Stimulated activated effector memory CD8-positive, alpha-beta T cell treated with anti-CD3 and anti-CD28 coated beads, Interleukin-12 subunit alpha, Interleukin-12 subunit beta, amount 100 ng/mL, for 72 hours (primary cell): ENCODE measurements around the gene PAPSS2.

Source experiments
- ATAC-seq: fragments of 150-1000 bp; cut with Tn5 transposase; 2 replicates; pipeline ENCODE4 v1.10.0; 2021
- DNase-seq, 2 donors: peaks; one replicate each; pipeline ENCODE4 v3.0.0; 2021 to 2022; ENCODE audit warnings: low spot score in 2 of 2
- H3K27ac Mint-ChIP-seq: one replicate; pipeline ENCODE4 v1.8.0; 2022; ENCODE audit warnings: mild to moderate bottlenecking, mixed read lengths
- H3K36me3 Mint-ChIP-seq: one replicate; pipeline ENCODE4 v1.8.0; 2022; ENCODE audit warnings: mild to moderate bottlenecking, mixed read lengths
- H3K4me1 Mint-ChIP-seq: one replicate; pipeline ENCODE4 v1.8.0; 2022; ENCODE audit warnings: mixed read lengths
- H3K4me3 Mint-ChIP-seq: one replicate; pipeline ENCODE4 v1.8.0; 2022; ENCODE audit warnings: mild to moderate bottlenecking, mixed read lengths
- H3K9me3 Mint-ChIP-seq: one replicate; pipeline ENCODE4 v1.8.0; 2022; ENCODE audit warnings: mixed read lengths

The PAPSS2 gene

DNA sequence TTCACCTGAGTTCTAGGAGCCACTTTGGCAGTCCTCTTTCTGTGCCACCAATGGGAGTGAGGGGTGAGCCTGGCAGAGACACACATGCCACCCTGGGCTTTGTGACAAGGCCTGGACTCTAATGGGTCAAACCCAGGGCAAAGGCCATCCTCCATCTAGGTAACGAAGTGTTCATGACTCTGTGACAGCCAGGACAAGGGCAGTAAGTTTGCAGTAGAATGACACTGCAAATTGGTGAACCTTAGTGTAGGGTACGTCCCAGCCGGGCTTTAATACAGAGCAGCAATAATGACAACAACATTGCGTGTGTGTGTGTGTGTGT is 43.3 kb downstream of the PAPSS2 start:
- no peaks in the 10 kb centered on the region for H3K4me1 Mint-ChIP-seq

GRCh38 chr10:87703771-87704170 is 44.1 kb downstream of the PAPSS2 start:
- H3K27ac Mint-ChIP-seq: no peak overlapping the region
- ATAC-seq: no peak
- no peak for DNase-seq
- no peak overlapping the region for H3K4me3 Mint-ChIP-seq
- no peaks in the 10 kb centered on the region for H3K9me3 Mint-ChIP-seq
- H3K36me3 Mint-ChIP-seq: no peaks in the 10 kb centered on the region
- no peaks in the 10 kb centered on the region for H3K4me1 Mint-ChIP-seq

More for the DNA sequence above, 43.3 kb downstream of the PAPSS2 start:
- Mint-ChIP-seq H3K4me3 (no peak overlapping the region), H3K36me3 (no peaks in the 10 kb centered on the region), H3K27ac (no peak overlapping the region), H3K9me3 (no peaks in the 10 kb centered on the region)
- no peak for ATAC-seq
- DNase-seq: no peak

GRCh38 chr10:87705339-87705738 is 45.7 kb downstream of the PAPSS2 start:
- Mint-ChIP-seq H3K4me3 (no peak overlapping the region), H3K27ac (no peak overlapping the region)
- no peak for DNase-seq

DNA sequence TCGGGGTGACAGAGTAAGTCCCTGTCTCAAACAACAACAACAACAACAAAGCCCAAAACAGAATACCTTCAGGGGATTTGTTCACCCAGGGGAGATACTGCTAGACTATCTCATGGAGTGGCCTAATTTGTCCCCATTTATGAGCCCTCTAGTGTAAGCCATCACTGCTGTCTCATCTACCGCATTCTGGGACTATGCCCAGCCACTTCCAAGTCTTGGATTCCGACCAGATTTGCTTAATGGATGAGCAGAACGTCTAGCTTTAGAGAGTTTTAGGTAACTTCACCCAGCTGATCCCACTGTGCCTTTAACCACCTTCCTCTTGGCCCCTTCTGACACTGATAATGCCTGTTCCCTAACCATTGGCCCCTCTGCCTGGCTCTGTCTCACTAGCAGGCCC is 47.1 kb downstream of the PAPSS2 start:
- no peaks in the 10 kb centered on the region for H3K4me1 Mint-ChIP-seq
- H3K27ac Mint-ChIP-seq: no peak overlapping the region
- no peak for DNase-seq
- no peaks in the 10 kb centered on the region for H3K9me3 Mint-ChIP-seq
- no peak for ATAC-seq
- H3K36me3 Mint-ChIP-seq: no peaks in the 10 kb centered on the region
- no peak overlapping the region for H3K4me3 Mint-ChIP-seq

More at GRCh38 chr10:87705339-87705738, 45.7 kb downstream of the PAPSS2 start:
- no peaks in the 10 kb centered on the region for H3K36me3 Mint-ChIP-seq
- H3K9me3 Mint-ChIP-seq: no peaks in the 10 kb centered on the region
- no peaks in the 10 kb centered on the region for H3K4me1 Mint-ChIP-seq
- no peak for ATAC-seq

GRCh38 chr10:87707254-87707653 is 47.6 kb downstream of the PAPSS2 start:
- H3K4me3 Mint-ChIP-seq: no peak overlapping the region
- no peak overlapping the region for H3K27ac Mint-ChIP-seq
- no peaks in the 10 kb centered on the region for H3K9me3 Mint-ChIP-seq
- no peaks in the 10 kb centered on the region for H3K36me3 Mint-ChIP-seq
- DNase-seq (no peak), ATAC-seq (no peak)
- H3K4me1 Mint-ChIP-seq: no peaks in the 10 kb centered on the region

- no peaks in the 10 kb centered on the region for H3K9me3 Mint-ChIP-seq
- no peak overlapping the region for H3K27ac Mint-ChIP-seq
- ATAC-seq (no peak), DNase-seq (no peak)
- H3K4me3 Mint-ChIP-seq: no peak overlapping the region
- H3K4me1 Mint-ChIP-seq: no peaks in the 10 kb centered on the region
- H3K36me3 Mint-ChIP-seq: no peaks in the 10 kb centered on the region
These were observed 53.4 kb downstream of the PAPSS2 start for GRCh38 chr10:87712913-87713616.

GRCh38 chr10:87713707-87714106 is 54.0 kb downstream of the PAPSS2 start:
- ATAC-seq (no peak), DNase-seq (no peak)
- no peaks in the 10 kb centered on the region for H3K9me3 Mint-ChIP-seq
- H3K27ac Mint-ChIP-seq: no peak overlapping the region
- no peaks in the 10 kb centered on the region for H3K36me3 Mint-ChIP-seq
- no peaks in the 10 kb centered on the region for H3K4me1 Mint-ChIP-seq
- H3K4me3 Mint-ChIP-seq: no peak overlapping the region

GRCh38 chr10:87715552-87716347 is 56.1 kb downstream of the PAPSS2 start:
- H3K9me3 Mint-ChIP-seq: no peaks in the 10 kb centered on the region
- no peak overlapping the region for H3K27ac Mint-ChIP-seq
- no peak for DNase-seq
- ATAC-seq: no peak
- no peaks in the 10 kb centered on the region for H3K4me1 Mint-ChIP-seq
- no peak overlapping the region for H3K4me3 Mint-ChIP-seq
- H3K36me3 Mint-ChIP-seq: no peaks in the 10 kb centered on the region

DNA sequence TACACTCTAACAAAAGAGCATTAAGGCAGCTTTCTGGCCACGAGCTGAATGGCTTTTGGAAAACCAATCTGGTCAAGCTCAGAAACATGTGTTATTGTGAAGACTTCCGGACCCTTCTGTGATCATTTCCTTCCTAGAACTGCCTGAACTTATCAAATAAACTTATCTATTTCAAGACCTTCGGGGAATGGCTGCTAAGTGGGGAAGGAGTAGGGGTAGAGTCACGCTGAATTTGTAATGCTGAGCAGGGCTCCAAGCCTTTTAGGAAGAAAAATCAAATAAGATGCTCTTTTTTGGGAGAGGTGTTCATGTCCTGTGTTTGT is 56.6 kb downstream of the PAPSS2 start:
- no peaks in the 10 kb centered on the region for H3K4me1 Mint-ChIP-seq
- DNase-seq: no peak
- ATAC-seq: no peak
- no peaks in the 10 kb centered on the region for H3K36me3 Mint-ChIP-seq
- H3K4me3 Mint-ChIP-seq: no peak overlapping the region
- no peaks in the 10 kb centered on the region for H3K9me3 Mint-ChIP-seq
- no peak overlapping the region for H3K27ac Mint-ChIP-seq

DNA sequence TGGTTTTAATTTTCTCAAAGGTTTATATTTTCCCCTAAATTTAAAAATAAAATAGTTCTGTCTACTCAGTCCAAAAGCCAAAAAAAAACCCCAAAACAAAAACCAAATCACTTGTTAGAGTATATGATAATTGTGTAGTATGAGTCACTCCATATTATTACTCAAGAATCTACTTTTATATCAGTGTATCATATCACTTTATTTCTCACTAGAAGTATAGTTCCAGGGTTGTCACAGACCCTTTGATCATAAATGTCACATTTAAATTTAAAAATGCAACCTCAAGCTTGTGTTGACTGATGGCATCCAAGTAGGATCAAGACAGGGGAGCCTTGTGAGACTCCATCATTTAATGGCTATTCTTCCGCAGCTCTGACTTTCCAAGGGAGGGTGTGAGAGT is 61.0 kb downstream of the PAPSS2 start:
- ATAC-seq (no peak), DNase-seq (no peak)
- H3K9me3 Mint-ChIP-seq: no peaks in the 10 kb centered on the region
- H3K27ac Mint-ChIP-seq: no peak overlapping the region
- no peak overlapping the region for H3K4me3 Mint-ChIP-seq
- no peaks in the 10 kb centered on the region for H3K4me1 Mint-ChIP-seq
- H3K36me3 Mint-ChIP-seq: no peaks in the 10 kb centered on the region

DNA sequence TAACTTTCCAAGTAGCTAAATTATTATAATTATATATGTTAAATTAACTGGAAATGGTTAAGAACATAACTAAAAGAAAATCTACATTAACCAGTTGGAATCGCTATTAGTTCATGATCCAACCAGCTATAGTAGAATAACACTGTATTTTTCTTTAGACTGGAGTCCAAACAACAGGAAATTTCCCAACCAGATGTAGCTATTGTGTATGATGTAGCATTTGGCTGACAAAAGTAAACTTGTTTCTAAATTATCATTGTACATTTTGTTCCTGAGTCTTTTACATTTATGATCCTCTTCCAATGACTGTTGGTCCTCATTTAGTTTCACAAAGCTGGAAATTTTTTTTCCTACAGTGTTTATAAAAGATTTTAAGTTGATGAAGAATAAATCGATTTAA is 62.1 kb downstream of the PAPSS2 start:
- ATAC-seq (no peak), DNase-seq (no peak)
- Mint-ChIP-seq H3K4me3 (no peak overlapping the region), H3K4me1 (no peaks in the 10 kb centered on the region), H3K27ac (no peak overlapping the region), H3K9me3 (no peaks in the 10 kb centered on the region), H3K36me3 (no peaks in the 10 kb centered on the region)

DNA sequence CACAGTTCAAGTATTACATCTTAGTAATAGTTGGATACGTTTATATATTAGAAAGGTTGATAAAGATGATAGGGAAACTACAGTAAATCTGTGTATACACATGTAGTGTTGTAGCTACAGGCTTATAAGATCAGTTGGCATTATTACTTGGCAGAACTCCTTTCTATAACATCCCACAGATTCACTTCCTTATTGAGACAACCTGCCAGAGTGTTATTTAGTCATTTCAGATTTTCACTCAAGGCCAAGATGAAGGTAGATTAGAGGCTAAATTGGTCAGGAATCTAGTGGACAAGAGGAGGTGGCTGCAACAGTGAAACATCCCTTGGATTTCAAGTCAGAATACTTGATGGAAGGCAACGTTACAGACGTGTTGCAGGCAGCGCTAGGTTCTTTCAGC is 63.0 kb downstream of the PAPSS2 start:
- DNase-seq (no peak), ATAC-seq (no peak)
- no peaks in the 10 kb centered on the region for H3K36me3 Mint-ChIP-seq
- H3K9me3 Mint-ChIP-seq: no peaks in the 10 kb centered on the region
- H3K27ac Mint-ChIP-seq: no peak overlapping the region
- H3K4me3 Mint-ChIP-seq: no peak overlapping the region
- no peaks in the 10 kb centered on the region for H3K4me1 Mint-ChIP-seq

DNA sequence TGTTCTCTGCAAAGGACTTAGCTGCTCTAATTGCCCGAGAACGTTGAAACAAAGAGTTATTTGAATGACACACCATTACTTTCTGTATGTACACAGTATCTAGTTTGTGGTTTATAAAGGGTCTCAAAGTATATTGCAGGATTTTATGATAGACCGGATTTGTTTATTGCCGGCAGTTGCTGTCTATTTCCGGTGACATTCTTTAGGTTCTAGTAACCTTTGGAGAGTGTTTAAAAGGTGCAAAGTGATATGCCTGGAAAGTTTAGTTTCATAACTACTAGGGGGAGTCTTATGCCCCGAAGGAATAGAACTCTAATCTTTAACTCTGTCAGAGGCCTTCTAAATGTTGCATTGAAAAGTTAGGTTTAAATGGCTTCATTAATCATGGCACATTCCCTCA is 63.8 kb downstream of the PAPSS2 start:
- no peak for ATAC-seq
- Mint-ChIP-seq H3K9me3 (no peaks in the 10 kb centered on the region), H3K4me3 (no peak overlapping the region), H3K27ac (no peak overlapping the region), H3K4me1 (no peaks in the 10 kb centered on the region), H3K36me3 (no peaks in the 10 kb centered on the region)
- DNase-seq: no peak

GRCh38 chr10:87724789-87725188 is 65.1 kb downstream of the PAPSS2 start:
- Mint-ChIP-seq H3K4me3 (no peak overlapping the region), H3K4me1 (no peaks in the 10 kb centered on the region), H3K36me3 (no peaks in the 10 kb centered on the region), H3K9me3 (no peaks in the 10 kb centered on the region), H3K27ac (no peak overlapping the region)
- DNase-seq (no peak), ATAC-seq (no peak)

DNA sequence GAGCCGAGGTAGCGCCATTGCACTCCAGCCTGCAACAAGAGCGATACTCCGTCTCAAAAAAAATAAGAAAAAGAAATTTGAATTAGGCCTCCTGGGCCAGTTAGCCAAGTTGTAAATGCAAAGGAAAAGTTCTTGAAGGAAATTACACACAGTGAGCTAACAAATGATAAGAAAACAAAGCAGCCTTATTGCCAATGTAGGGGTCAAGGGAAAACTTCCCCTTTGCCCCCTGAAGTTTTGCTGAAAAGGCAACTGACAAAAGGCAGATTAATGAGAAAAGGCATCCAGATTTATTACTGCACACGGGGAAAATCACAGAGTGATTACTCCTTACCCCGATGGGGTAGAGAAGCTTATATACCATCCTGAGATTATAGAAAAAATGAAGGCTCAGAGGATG is 70.3 kb downstream of the PAPSS2 start:
- no peak overlapping the region for H3K27ac Mint-ChIP-seq
- no peak overlapping the region for H3K4me3 Mint-ChIP-seq
- H3K36me3 Mint-ChIP-seq: no peaks in the 10 kb centered on the region
- H3K9me3 Mint-ChIP-seq: no peaks in the 10 kb centered on the region
- DNase-seq (no peak), ATAC-seq (no peak)
- no peaks in the 10 kb centered on the region for H3K4me1 Mint-ChIP-seq

DNA sequence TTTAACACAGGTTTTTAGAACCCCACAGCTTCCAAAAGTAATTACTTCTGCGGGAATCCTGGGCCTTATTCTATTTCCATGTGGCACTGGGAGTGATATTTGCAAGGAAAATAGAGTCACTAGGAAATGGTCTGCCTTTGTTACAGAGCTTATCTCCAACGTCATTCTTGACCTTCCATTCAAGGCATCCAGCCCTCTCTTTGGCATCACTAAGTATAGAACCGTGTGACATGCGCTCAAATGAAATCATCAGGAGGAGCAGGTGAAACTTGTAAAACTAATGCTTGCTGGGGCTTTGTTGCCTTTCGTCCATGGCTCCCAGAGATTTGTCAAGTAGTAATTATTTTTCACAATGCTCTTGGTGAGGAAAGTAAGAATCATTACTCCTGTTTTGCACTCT is 73.4 kb downstream of the PAPSS2 start:
- DNase-seq (no peak), ATAC-seq (no peak)
- Mint-ChIP-seq H3K9me3 (no peaks in the 10 kb centered on the region), H3K36me3 (no peaks in the 10 kb centered on the region), H3K4me1 (no peaks in the 10 kb centered on the region), H3K4me3 (no peak overlapping the region), H3K27ac (no peak overlapping the region)
